GM20431 (cell line): Measurements from ENCODE around the gene FLCN.
"Not testable (repeated sequence)": the region's sequence is repeated elsewhere in the genome, so short reads cannot be mapped to it uniquely, and the experiment has no call there.

Experiments
- in situ Hi-C: fragments of 300-500 bp; cut with MseI, MboI; formaldehyde crosslinking; loops from one replicate; pipeline ENCODE4 v1.15.0; 2020; ENCODE audit warnings: low sequenced_read_pairs; ENCODE audit not compliant: unreplicated experiment

FLCN gene

GRCh38 chr17:17190188-17190587, 46.8 kb downstream of the FLCN start:
- in situ Hi-C loops = no loop called here

- in situ Hi-C loops = no loop called here
Measured at GRCh38 chr17:17189559-17189958, 47.4 kb downstream of the FLCN start.

GRCh38 chr17:17188586-17188985, 48.4 kb downstream of the FLCN start:
- in situ Hi-C loops = no loop called here

- in situ Hi-C loops = no loop called here
Measured at GRCh38 chr17:17186551-17187505, 50.1 kb downstream of the FLCN start.

GRCh38 chr17:17186051-17186450, 50.9 kb downstream of the FLCN start:
- in situ Hi-C loops = no loop called here

- in situ Hi-C loops = not testable (repeated sequence)
Measured at GRCh38 chr17:17184985-17185757, 51.8 kb downstream of the FLCN start.

GRCh38 chr17:17183744-17184143, 53.2 kb downstream of the FLCN start:
- in situ Hi-C loops = no loop called here

GRCh38 chr17:17182598-17183136, 54.3 kb downstream of the FLCN start:
- in situ Hi-C loops = no loop called here

GRCh38 chr17:17181666-17182597, 55.0 kb downstream of the FLCN start:
- in situ Hi-C loops = no loop called here

GRCh38 chr17:17180741-17181525, 56.0 kb downstream of the FLCN start:
- in situ Hi-C loops = no loop called here

GRCh38 chr17:17180141-17180603, 56.8 kb downstream of the FLCN start:
- in situ Hi-C loops = no loop called here

- in situ Hi-C loops = no loop called here
Measured at GRCh38 chr17:17179371-17179827, 57.6 kb downstream of the FLCN start.

GRCh38 chr17:17177176-17177575, 59.8 kb downstream of the FLCN start:
- in situ Hi-C loops = no loop called here

GRCh38 chr17:17176341-17176740, 60.6 kb downstream of the FLCN start:
- in situ Hi-C loops = no loop called here

- in situ Hi-C loops = no loop called here
Measured at GRCh38 chr17:17175917-17176316, 61.1 kb downstream of the FLCN start.

- in situ Hi-C loops = no loop called here
Measured at GRCh38 chr17:17175340-17175739, 61.6 kb downstream of the FLCN start.

- in situ Hi-C loops = loop anchor here (25.0 kb wide), 1 partner anchor 88 kb away; no protein-coding TSS in a partner anchor
Measured at GRCh38 chr17:17173921-17174320, 63.0 kb downstream of the FLCN start.

- in situ Hi-C loops = loop anchor here (25.0 kb wide), 1 partner anchor 89 kb away; no protein-coding TSS in a partner anchor
Measured at GRCh38 chr17:17172990-17173389, 64.0 kb downstream of the FLCN start.
